ENCODE data around the gene EHMT2.
"Not testable (repeated sequence)": the region's sequence is repeated elsewhere in the genome, so short reads cannot be mapped to it uniquely, and the experiment has no call there.

DNA sequence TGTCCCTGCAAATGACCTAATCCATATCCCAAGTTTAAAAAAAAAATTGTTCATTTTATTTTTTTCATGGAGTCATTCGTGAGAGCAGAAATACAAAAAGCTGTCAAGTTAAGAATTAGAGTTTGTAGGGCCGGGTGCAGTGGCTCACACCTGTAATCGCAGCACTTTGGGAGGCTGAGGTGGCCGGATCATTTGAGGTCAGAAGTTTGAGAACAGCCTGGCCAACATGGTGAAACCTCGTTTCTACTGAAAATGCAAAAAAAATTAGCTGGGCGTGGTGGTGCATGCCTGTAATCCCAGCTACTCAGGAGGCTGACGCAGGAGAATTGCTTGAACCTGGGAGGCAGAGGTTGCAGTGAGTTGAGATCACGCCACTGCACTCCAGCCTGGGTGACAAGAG, 9.2 kb upstream of the EHMT2 start:
- not testable (repeated sequence) for TF ChIP-seq POLR2A (IDR thresholded peaks at IDR 0.05; ENCODE audit: low read length); GATA1 (IDR thresholded peaks at IDR 0.05; ENCODE audit: low read depth, low read length)
